Tibial artery (tissue), 4 donors: ENCODE measurements around the gene PRC1.

ENCODE experiments used
- DNase-seq, 2 donors: peaks; one replicate each; pipeline ENCODE4 v3.0.0-alpha.2; 2019
- H3K27ac ChIP-seq, 2 donors: fragments of 200-600 bp; sonication (generic) in 1 of 2; 1 replicate in 1 of 2; 2 replicates in 1 of 2; pipeline ENCODE4 v1.5.1; 2018 to 2019; ENCODE audit warnings: mild to moderate bottlenecking in 1 of 2
- H3K27me3 ChIP-seq, 2 donors: fragments of 200-600 bp; sonication (generic) in 1 of 2; one replicate each; pipeline versions ENCODE4 v1.5.1 to v1.6.0; 2016 to 2019
- H3K36me3 ChIP-seq, 3 donors: fragments of 200-600 bp; sonication (generic) in 2 of 3; one replicate each; pipeline ENCODE4 v1.5.1; 2016 to 2019; ENCODE audit warnings: mild to moderate bottlenecking in 2 of 3
- H3K4me1 ChIP-seq, 4 donors: fragments of 200-600 bp; sonication (generic) in 2 of 4; 1 replicate in 3 of 4; 2 replicates in 1 of 4; pipeline ENCODE4 v1.5.1; 2016 to 2019
- H3K4me3 ChIP-seq, 2 donors: fragments of 200-600 bp; sonication (generic) in 1 of 2; 1 replicate in 1 of 2; 2 replicates in 1 of 2; pipeline ENCODE4 v1.5.1; 2018 to 2019; ENCODE audit warnings: mild to moderate bottlenecking in 2 of 2
- H3K9me3 ChIP-seq, 3 donors: fragments of 200-600 bp; sonication (generic) in 1 of 3; one replicate each; pipeline ENCODE4 v1.5.1; 2016 to 2019
- intact Hi-C: fragments of 100-400 bp; cut with DNase I; formaldehyde crosslinking; loops from one replicate; pipeline ENCODE4 v1.15.0; 2023; ENCODE audit warnings: low total_unique reads
- TF ChIP-seq, protein P1 (sequence below), 2 experiments: fragments of 200-600 bp in 1 of 2; fragments of 450-650 bp in 1 of 2; IDR thresholded peaks; one replicate each; pipeline ENCODE4 v1.5.1; 2017 to 2019; ENCODE audit warnings: antibody characterized with exemption in 2 of 2, mild to moderate bottlenecking in 1 of 2, moderate library complexity in 1 of 2

PRC1 gene

DNA sequence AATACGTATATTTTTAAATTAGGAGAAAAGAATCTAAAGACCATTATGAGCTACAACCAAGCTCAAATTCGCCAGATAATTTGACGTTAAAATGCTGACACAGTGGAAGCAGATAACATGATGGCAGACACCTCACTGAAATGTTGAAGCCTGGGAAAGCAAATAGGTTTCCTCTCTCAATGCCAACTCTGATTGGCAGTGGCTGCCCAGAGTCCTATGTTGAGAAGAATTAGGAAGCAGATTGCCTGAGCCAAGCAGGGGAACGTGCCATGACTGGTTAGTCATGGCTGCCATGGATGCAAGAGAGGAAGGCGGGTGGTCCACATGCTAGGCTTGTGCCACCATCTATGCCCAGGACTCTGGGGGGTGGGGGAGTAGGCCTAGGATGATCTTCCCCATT, 56.1 kb downstream of the PRC1 start:
- no peak for DNase-seq
- TF ChIP-seq, protein P1, sequence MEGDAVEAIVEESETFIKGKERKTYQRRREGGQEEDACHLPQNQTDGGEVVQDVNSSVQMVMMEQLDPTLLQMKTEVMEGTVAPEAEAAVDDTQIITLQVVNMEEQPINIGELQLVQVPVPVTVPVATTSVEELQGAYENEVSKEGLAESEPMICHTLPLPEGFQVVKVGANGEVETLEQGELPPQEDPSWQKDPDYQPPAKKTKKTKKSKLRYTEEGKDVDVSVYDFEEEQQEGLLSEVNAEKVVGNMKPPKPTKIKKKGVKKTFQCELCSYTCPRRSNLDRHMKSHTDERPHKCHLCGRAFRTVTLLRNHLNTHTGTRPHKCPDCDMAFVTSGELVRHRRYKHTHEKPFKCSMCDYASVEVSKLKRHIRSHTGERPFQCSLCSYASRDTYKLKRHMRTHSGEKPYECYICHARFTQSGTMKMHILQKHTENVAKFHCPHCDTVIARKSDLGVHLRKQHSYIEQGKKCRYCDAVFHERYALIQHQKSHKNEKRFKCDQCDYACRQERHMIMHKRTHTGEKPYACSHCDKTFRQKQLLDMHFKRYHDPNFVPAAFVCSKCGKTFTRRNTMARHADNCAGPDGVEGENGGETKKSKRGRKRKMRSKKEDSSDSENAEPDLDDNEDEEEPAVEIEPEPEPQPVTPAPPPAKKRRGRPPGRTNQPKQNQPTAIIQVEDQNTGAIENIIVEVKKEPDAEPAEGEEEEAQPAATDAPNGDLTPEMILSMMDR (IDR thresholded peaks at IDR 0.05) = no peak
- H3K27ac ChIP-seq = no peak overlapping the region
- no peak overlapping the region for H3K4me3 ChIP-seq
- H3K27me3 ChIP-seq = no peaks in the 10 kb centered on the region
- H3K9me3 ChIP-seq = no peaks in the 10 kb centered on the region
- peaks cover 43 to 69% (median 50%) of the 10 kb centered on the region in 3 donors for H3K36me3 ChIP-seq
- intact Hi-C loops = loop anchor here (10.0 kb wide), 1 partner anchor 327 kb away; no protein-coding TSS in a partner anchor
- H3K4me1 ChIP-seq = peaks cover 0 to 27% (median 25%) of the 10 kb centered on the region in 4 donors

- TF ChIP-seq, protein P1 (IDR thresholded peaks at IDR 0.05) = no peak
- intact Hi-C loops = loop anchor here (10.0 kb wide), 1 partner anchor 328 kb away; no protein-coding TSS in a partner anchor
- Histone ChIP-seq H3K4me1 (peaks cover 0 to 36% (median 30%) of the 10 kb centered on the region in 4 donors), H3K27me3 (no peaks in the 10 kb centered on the region), H3K36me3 (peaks cover 29 to 54% (median 36%) of the 10 kb centered on the region in 3 donors), H3K27ac (no peak overlapping the region), H3K9me3 (no peaks in the 10 kb centered on the region), H3K4me3 (no peak overlapping the region)
- no peak for DNase-seq
Observed at GRCh38 chr15:90936823-90937222, 57.5 kb downstream of the PRC1 start.

DNA sequence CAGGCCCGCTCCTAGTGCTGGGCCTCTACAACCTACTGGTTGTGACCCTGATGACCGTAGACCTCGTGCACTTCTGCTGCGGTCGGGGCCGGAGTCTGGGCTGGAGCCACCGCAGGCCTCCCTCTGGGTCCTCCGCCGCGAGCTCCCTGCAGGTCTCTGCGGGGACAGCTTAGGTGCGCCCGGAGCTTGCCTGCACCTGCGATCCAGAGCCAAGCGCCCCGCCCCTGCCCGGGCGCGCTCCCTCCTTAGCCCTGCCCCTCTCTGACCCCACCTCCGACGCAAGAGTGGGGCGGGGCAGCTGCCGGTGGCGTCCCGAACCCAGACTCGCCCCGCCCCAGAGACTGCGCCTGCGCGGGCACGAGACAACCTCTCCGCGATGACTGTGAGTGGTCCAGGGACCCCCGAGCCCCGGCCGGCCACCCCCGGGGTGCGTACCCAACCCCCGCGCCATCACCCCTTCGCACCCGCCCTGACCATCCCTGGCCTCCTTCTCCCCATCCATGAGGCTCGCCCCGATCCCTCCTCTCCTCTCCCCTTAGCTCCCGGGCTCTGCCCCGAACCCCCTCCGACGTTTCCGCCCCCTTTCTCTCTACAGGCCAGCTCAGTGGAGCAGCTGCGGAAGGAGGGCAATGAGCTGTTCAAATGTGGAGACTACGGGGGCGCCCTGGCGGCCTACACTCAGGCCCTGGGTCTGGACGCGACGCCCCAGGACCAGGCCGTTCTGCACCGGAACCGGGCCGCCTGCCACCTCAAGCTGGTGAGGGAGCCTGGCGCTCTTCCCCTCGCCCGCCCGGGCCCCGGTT, 59.2 kb downstream of the PRC1 start, which contains the start of gene UNC45A:
Gene UNC45A (plus strand): TSS at position 337 of the 803 bp plus-strand sequence. CDS start 40 bp downstream, at position 377.
- no peaks in the 10 kb centered on the region for H3K27me3 ChIP-seq
- TF ChIP-seq, protein P1 (IDR thresholded peaks at IDR 0.05) = no peak
- intact Hi-C loops = loop anchor here (5.0 to 10.0 kb wide), 2 partner anchors 63 to 330 kb away; no protein-coding TSS in a partner anchor

GRCh38 chr15:90934256-90934948, 59.9 kb downstream of the PRC1 start:
- intact Hi-C loops = loop anchor here (5.0 to 10.0 kb wide), 2 partner anchors 62 to 330 kb away; no protein-coding TSS in a partner anchor
- H3K9me3 ChIP-seq = no peaks in the 10 kb centered on the region
- peaks cover 5 to 30% (median 11%) of the 10 kb centered on the region in 3 donors for H3K36me3 ChIP-seq
- H3K4me3 ChIP-seq = peak overlapping the region; percentile 65 to 91
- no peaks in the 10 kb centered on the region for H3K27me3 ChIP-seq
- peaks cover 0 to 52% (median 41%) of the 10 kb centered on the region in 4 donors for H3K4me1 ChIP-seq
- TF ChIP-seq, protein P1 (IDR thresholded peaks at IDR 0.05) = peak; percentile 72 to 89
- peak overlapping the region; percentile 82 to 90 for H3K27ac ChIP-seq
- peak; percentile 82 to 92 for DNase-seq

More for the DNA sequence above, 59.2 kb downstream of the PRC1 start, which contains the start of gene UNC45A:
- H3K27ac ChIP-seq = peak within 1 kb of the TSS; percentile 82 to 90
- peak; percentile 91 to 95 for DNase-seq
- H3K9me3 ChIP-seq = no peaks in the 10 kb centered on the region
- H3K4me1 ChIP-seq = peaks cover 0 to 52% (median 39%) of the 10 kb centered on the region in 4 donors
- H3K4me3 ChIP-seq = peak within 1 kb of the TSS; percentile 65 to 91
- H3K36me3 ChIP-seq = peaks cover 13 to 38% (median 19%) of the 10 kb centered on the region in 3 donors

- Histone ChIP-seq H3K36me3 (peaks cover 0 to 19% (median 6%) of the 10 kb centered on the region in 3 donors), H3K27me3 (no peaks in the 10 kb centered on the region), H3K27ac (peak overlapping the region in 1 of 2 donors; percentile 96), H3K4me3 (no peak overlapping the region), H3K9me3 (no peaks in the 10 kb centered on the region), H3K4me1 (peaks cover 0 to 57% (median 41%) of the 10 kb centered on the region in 4 donors)
- intact Hi-C loops = loop anchor here (5.0 to 10.0 kb wide), 2 partner anchors 61 to 332 kb away; no protein-coding TSS in a partner anchor
- DNase-seq = no peak
- TF ChIP-seq, protein P1 (IDR thresholded peaks at IDR 0.05) = no peak
Observed at GRCh38 chr15:90933301-90933700, 61.0 kb downstream of the PRC1 start.
